Sigmoid colon (tissue), 7 donors: ENCODE data around the gene DPM2. TPM values are rescaled to one million over a fixed set of nuclear protein-coding genes. Genes with fewer than 3 reads are reported as not detected.

Source experiments
- DNase-seq: peaks from one replicate; pipeline ENCODE4 v3.0.0-alpha.2; 2019
- H3K27ac ChIP-seq, 4 donors: fragments of 200-600 bp; sonication (generic); one replicate each; pipeline ENCODE4 v1.5.1; 2016 to 2019; ENCODE audit warnings: mild to moderate bottlenecking in 1 of 4
- H3K27me3 ChIP-seq, 3 donors: fragments of 200-600 bp; sonication (generic); one replicate each; pipeline ENCODE4 v1.5.1; 2019; ENCODE audit warnings: mild to moderate bottlenecking in 1 of 3
- H3K36me3 ChIP-seq, 4 donors: fragments of 200-600 bp; sonication (generic); one replicate each; pipeline ENCODE4 v1.5.1; 2016 to 2019
- H3K4me1 ChIP-seq, 4 donors: fragments of 200-600 bp; sonication (generic); one replicate each; pipeline ENCODE4 v1.5.1; 2017 to 2019
- H3K4me3 ChIP-seq, 4 donors: fragments of 200-600 bp; sonication (generic); one replicate each; pipeline ENCODE4 v1.5.1; 2017 to 2019; ENCODE audit warnings: mild to moderate bottlenecking in 2 of 4, moderate library complexity in 1 of 4
- H3K9me3 ChIP-seq, 4 donors: fragments of 200-600 bp in 3 of 4; sonication (generic) in 3 of 4; one replicate each; pipeline versions ENCODE4 v1.5.1 to v1.6.1; 2013 to 2019
- CTCF ChIP-seq, 4 experiments: fragments of 450-650 bp in 3 of 4; fragments of 200-600 bp in 1 of 4; IDR thresholded peaks; one replicate each; pipeline ENCODE4 v1.5.1; 2016 to 2019; ENCODE audit warnings: antibody characterized with exemption in 4 of 4, mild to moderate bottlenecking in 3 of 4, moderate library complexity in 2 of 4
- EP300 ChIP-seq, 4 donors: sonication (generic); formaldehyde crosslinking; IDR thresholded peaks; one replicate each; pipeline ENCODE4 v1.6.1; 2017; ENCODE audit warnings: antibody characterized with exemption in 4 of 4
- POLR2A ChIP-seq, 2 donors: fragments of 450-650 bp; IDR thresholded peaks; one replicate each; pipeline ENCODE4 v1.6.1; 2016; ENCODE audit warnings: antibody characterized with exemption in 2 of 2, mild to moderate bottlenecking in 2 of 2, moderate library complexity in 2 of 2
- POLR2AphosphoS5 ChIP-seq, 4 donors: sonication (generic); formaldehyde crosslinking; IDR thresholded peaks; one replicate each; pipeline ENCODE4 v1.6.1; 2017; ENCODE audit warnings: antibody characterized with exemption in 4 of 4
- WGBS, 2 donors: extraction: QIAGEN DNeasy Blood & Tissue Kit; methylation state at CpG; one replicate each; pipeline ENCODE4 v1.1.7; 2013; 5-methylcytosine and 5-hydroxymethylcytosine counted together
- intact Hi-C: fragments of 100-400 bp; cut with DNase I; formaldehyde crosslinking; loops from one replicate; pipeline ENCODE4 v1.15.1; 2023
- polyA plus RNA-seq, 3 donors: library from polyadenylated mRNA; stranded (reverse); fragments of 200-250 nt; gene quantifications; one replicate each; pipeline ENCODE4 v1.2.3, GENCODE V29; 2013
- total RNA-seq, 4 donors: library from RNA; depleted of rRNA; stranded (reverse); fragments of >200 nt; gene quantifications; one replicate each; pipeline ENCODE4 v1.1.0, GENCODE V29; 2016
- donor health status: healthy with polysubstance abuse.
- donor health status: Bipolar disorder and iron deficiency.
- donor health status: healthy.

The DPM2 gene
- total and polyA plus RNA-seq, 7 donors = 6.0 to 41.9 (median 11.9) TPM

DNA sequence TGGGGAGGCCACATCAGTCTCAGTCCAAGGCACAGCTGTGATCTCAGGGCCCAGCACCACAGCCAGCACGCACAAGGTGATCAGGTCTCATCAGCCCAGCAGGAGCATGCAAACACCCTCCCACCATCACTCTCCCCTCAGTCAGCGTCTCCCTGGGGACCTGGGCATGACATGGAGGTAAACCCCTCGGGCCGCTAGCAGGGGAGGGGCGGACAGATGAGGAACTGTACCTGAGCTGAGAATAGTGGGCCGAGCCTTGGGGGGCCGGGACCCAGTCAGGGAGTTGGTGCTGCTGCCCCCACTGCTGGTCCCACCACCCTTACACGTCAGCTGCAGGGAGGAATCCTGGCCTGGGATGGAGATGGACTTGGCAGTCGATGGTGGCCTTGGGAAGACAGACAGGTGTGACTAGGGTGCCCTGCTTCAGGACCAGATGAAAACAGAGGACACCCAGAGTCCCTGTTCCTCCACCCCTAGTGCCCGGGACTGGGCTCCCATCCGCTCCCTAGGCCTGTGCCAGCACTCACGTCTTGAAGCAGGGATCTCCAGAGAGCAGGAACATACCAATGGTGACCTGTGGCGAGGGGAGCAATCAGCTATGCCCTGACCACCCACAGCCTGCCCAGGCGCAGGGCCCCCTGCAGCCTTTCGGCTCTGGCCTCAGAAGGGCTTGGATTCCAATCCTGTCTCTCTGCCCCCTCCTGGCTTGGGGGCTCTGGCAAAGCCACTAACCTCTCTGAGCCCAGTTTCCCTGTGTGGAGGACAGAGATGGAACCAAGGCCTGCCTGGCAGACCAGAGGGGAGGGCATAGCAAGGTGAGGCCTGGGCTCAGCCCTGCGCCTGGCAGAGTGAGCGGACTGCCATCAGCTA lies 10.4 kb upstream of the DPM2 start:
- TF ChIP-seq EP300 (IDR thresholded peaks at IDR 0.05) (no peak), POLR2A (IDR thresholded peaks at IDR 0.05) (no peak), POLR2AphosphoS5 (IDR thresholded peaks at IDR 0.05) (no peak), CTCF (IDR thresholded peaks at IDR 0.05) (no peak)
- Histone ChIP-seq H3K4me1 (peaks cover 0 to 61% (median 51%) of the 10 kb centered on the region in 4 donors), H3K27ac (peak overlapping the region; percentile 9 to 40 (median 22)), H3K36me3 (peaks cover 12 to 28% (median 19%) of the 10 kb centered on the region in 4 donors), H3K9me3 (no peaks in the 10 kb centered on the region), H3K27me3 (no peaks in the 10 kb centered on the region), H3K4me3 (no peak overlapping the region)
- intact Hi-C loops = no loop called here
- 88 to 91% methylated on average over 17 of the region's 17 CpGs for WGBS, 2 donors
- DNase-seq = no peak

DNA sequence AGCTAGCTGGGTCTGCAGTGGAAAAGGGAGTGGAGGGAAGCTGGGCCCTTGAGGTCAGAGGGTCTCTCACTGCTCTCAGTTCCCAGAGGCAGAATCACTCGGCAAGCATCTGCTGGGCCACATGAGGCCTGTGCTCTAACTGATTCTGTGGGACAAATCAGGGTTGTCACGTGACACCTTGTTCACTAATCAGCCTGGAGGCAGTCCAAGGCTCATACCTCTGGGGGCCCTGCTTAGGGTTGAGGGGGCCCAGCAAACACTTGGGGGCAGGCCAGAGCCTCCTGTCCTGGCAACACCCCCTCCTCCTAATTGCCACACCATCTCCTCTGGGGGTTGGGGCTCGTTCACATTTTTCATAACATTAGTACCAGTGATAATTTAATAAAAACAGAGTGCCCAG lies 9.1 kb upstream of the DPM2 start:
- DNase-seq = no peak
- H3K4me1 ChIP-seq = peaks cover 0 to 61% (median 52%) of the 10 kb centered on the region in 4 donors
- WGBS, 2 donors = 60 to 79% methylated on average over 3 of the region's 3 CpGs
- no peak overlapping the region for H3K4me3 ChIP-seq
- H3K36me3 ChIP-seq = peaks cover 12 to 37% (median 25%) of the 10 kb centered on the region in 4 donors
- H3K9me3 ChIP-seq = no peaks in the 10 kb centered on the region
- H3K27ac ChIP-seq = peak overlapping the region in 2 of 4 donors; percentile 22 to 27
- intact Hi-C loops = no loop called here
- TF ChIP-seq POLR2AphosphoS5 (IDR thresholded peaks at IDR 0.05) (no peak), EP300 (IDR thresholded peaks at IDR 0.05) (no peak), CTCF (IDR thresholded peaks at IDR 0.05) (no peak), POLR2A (IDR thresholded peaks at IDR 0.05) (no peak)
- no peaks in the 10 kb centered on the region for H3K27me3 ChIP-seq

DNA sequence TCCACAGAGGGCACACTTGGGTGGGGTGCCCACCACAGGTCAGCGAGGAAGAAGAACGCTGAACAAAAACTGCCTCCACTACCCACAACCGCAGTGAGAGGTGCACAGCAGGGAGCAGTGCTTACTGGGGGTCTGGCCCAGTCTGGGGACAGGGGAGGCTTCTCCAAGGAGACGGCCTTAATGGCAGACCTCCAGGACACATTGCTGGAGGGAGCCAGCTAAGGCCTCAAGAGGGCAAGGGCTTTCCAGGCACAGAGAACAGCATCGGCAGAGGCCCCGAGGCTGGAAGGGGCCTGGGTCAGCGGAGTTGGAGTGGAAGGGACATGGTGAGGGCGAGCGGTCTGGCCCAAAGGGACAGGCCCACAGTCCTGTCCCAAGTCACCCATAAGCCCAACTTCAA lies 8.3 kb upstream of the DPM2 start:
- Histone ChIP-seq H3K27me3 (no peaks in the 10 kb centered on the region), H3K9me3 (no peaks in the 10 kb centered on the region), H3K36me3 (peaks cover 12 to 45% (median 25%) of the 10 kb centered on the region in 4 donors), H3K27ac (peak overlapping the region in 3 of 4 donors; percentile 17 to 27 (median 25)), H3K4me1 (peaks cover 0 to 56% (median 48%) of the 10 kb centered on the region in 4 donors), H3K4me3 (no peak overlapping the region)
- intact Hi-C loops = no loop called here
- TF ChIP-seq POLR2AphosphoS5 (IDR thresholded peaks at IDR 0.05) = no peak
- no peak for TF ChIP-seq POLR2A (IDR thresholded peaks at IDR 0.05)
- TF ChIP-seq EP300 (IDR thresholded peaks at IDR 0.05) = no peak
- TF ChIP-seq CTCF (IDR thresholded peaks at IDR 0.05) = no peak
- WGBS, 2 donors = 91 to 93% methylated on average over 9 of the region's 9 CpGs
- no peak for DNase-seq

- Histone ChIP-seq H3K4me1 (peaks cover 0 to 50% (median 42%) of the 10 kb centered on the region in 4 donors), H3K9me3 (no peaks in the 10 kb centered on the region), H3K4me3 (no peak overlapping the region), H3K27me3 (no peaks in the 10 kb centered on the region), H3K27ac (peak overlapping the region in 3 of 4 donors; percentile 17 to 27 (median 25)), H3K36me3 (peaks cover 12 to 47% (median 25%) of the 10 kb centered on the region in 4 donors)
- WGBS, 2 donors = 94 to 95% methylated on average over 24 of the region's 24 CpGs
- DNase-seq = no peak
- no peak for TF ChIP-seq CTCF (IDR thresholded peaks at IDR 0.05)
- intact Hi-C loops = no loop called here
Measured at GRCh38 chr9:127945338-127945737, 7.7 kb upstream of the DPM2 start.
